ENCODE results near the gene LRRC27.

Gene LRRC27

DNA sequence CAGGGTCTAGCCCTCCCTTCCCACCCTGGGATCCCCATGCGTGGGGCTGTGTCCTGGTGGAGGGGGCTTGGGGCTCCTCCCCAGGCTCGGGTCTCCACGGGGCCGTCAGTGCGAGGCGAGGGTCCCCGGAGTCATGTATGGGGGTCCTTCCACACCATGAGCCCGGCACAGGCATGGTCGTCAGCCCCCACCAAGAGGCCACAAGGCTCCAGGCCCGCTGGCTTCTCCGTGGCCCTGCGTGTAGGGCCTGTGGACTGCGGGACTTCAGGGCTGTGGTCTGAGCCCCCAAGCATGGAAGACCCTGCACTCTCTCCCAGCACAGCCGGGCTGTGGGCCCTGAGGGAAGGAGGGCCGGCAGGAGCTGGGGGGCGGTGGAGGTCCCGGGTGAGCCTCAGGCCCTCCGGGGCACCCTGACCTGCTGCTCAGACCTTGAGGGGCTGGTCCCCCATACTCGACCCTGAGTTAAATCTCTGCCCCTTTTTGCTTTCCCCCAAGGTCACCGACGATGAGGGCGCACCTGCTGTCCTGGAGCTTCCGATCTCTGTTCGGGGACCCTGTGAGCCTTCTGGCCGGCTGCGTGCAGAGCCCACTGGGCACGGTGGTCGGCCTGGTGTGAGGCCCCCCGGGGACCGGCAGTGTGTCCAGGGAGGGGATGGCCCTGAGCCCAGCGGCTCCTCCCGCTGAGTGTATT, 84.7 kb downstream of the LRRC27 start:
- H3K9me3 ChIP-seq (ENCODE audit: insufficient read depth, low read length): no peaks in the 10 kb centered on the region
- no peaks in the 10 kb centered on the region for H3K79me2 ChIP-seq (ENCODE audit: insufficient read depth, low read length)
- H3K4me2 ChIP-seq (ENCODE audit: low read depth, low read length, poor library complexity, severe bottlenecking): no peak overlapping the region
- H3K27ac ChIP-seq (ENCODE audit: low read depth, low read length): no peak overlapping the region
- H3K4me3 ChIP-seq (ENCODE audit: insufficient read depth, low read length, poor library complexity, severe bottlenecking): no peak overlapping the region
- no peaks in the 10 kb centered on the region for H3K36me3 ChIP-seq (ENCODE audit: low read length)
- H4K20me1 ChIP-seq (ENCODE audit: low read depth, low read length): no peaks in the 10 kb centered on the region
- no peaks in the 10 kb centered on the region for H3F3A ChIP-seq (ENCODE audit: insufficient read depth)
- no peaks in the 10 kb centered on the region for H3K9me2 ChIP-seq (replicated peaks; ENCODE audit: insufficient read depth, low read length)
- TF ChIP-seq, protein P1, sequence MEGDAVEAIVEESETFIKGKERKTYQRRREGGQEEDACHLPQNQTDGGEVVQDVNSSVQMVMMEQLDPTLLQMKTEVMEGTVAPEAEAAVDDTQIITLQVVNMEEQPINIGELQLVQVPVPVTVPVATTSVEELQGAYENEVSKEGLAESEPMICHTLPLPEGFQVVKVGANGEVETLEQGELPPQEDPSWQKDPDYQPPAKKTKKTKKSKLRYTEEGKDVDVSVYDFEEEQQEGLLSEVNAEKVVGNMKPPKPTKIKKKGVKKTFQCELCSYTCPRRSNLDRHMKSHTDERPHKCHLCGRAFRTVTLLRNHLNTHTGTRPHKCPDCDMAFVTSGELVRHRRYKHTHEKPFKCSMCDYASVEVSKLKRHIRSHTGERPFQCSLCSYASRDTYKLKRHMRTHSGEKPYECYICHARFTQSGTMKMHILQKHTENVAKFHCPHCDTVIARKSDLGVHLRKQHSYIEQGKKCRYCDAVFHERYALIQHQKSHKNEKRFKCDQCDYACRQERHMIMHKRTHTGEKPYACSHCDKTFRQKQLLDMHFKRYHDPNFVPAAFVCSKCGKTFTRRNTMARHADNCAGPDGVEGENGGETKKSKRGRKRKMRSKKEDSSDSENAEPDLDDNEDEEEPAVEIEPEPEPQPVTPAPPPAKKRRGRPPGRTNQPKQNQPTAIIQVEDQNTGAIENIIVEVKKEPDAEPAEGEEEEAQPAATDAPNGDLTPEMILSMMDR (IDR thresholded peaks at IDR 0.05; ENCODE audit: insufficient read depth, low read length, poor library complexity, severe bottlenecking): no peak
- no peak for TF ChIP-seq EZH2phosphoT487 (conservative IDR thresholded peaks at IDR 0.05; ENCODE audit: low read length)
- no peak overlapping the region for H3K9ac ChIP-seq (ENCODE audit: low read length)
- no peak overlapping the region for H2AFZ ChIP-seq (ENCODE audit: low read depth, low read length, severe bottlenecking)
- H3K27me3 ChIP-seq (ENCODE audit: low read length): no peaks in the 10 kb centered on the region

- Histone ChIP-seq H3K9me3 (ENCODE audit: insufficient read depth, low read length) (no peaks in the 10 kb centered on the region), H3K27ac (ENCODE audit: low read depth, low read length) (no peak overlapping the region), H4K20me1 (ENCODE audit: low read depth, low read length) (no peaks in the 10 kb centered on the region), H3K4me2 (ENCODE audit: low read depth, low read length, poor library complexity, severe bottlenecking) (no peak overlapping the region), H3K9ac (ENCODE audit: low read length) (no peak overlapping the region), H3K79me2 (ENCODE audit: insufficient read depth, low read length) (no peaks in the 10 kb centered on the region), H2AFZ (ENCODE audit: low read depth, low read length, severe bottlenecking) (no peak overlapping the region), H3K9me2 (replicated peaks; ENCODE audit: insufficient read depth, low read length) (no peaks in the 10 kb centered on the region), H3K4me3 (ENCODE audit: insufficient read depth, low read length, poor library complexity, severe bottlenecking) (no peak overlapping the region), H3K36me3 (ENCODE audit: low read length) (no peaks in the 10 kb centered on the region), H3K27me3 (ENCODE audit: low read length) (no peaks in the 10 kb centered on the region), H3F3A (ENCODE audit: insufficient read depth) (no peaks in the 10 kb centered on the region)
- TF ChIP-seq EZH2phosphoT487 (conservative IDR thresholded peaks at IDR 0.05; ENCODE audit: low read length): no peak
- TF ChIP-seq, protein P1 (IDR thresholded peaks at IDR 0.05; ENCODE audit: insufficient read depth, low read length, poor library complexity, severe bottlenecking): no peak
Observed at GRCh38 chr10:132417257-132417910, 85.4 kb downstream of the LRRC27 start.

GRCh38 chr10:132417957-132418441, 86.0 kb downstream of the LRRC27 start:
- Histone ChIP-seq H3K27ac (ENCODE audit: low read depth, low read length) (no peak overlapping the region), H3K36me3 (ENCODE audit: low read length) (no peaks in the 10 kb centered on the region), H3K9me2 (replicated peaks; ENCODE audit: insufficient read depth, low read length) (no peaks in the 10 kb centered on the region), H3K27me3 (ENCODE audit: low read length) (no peaks in the 10 kb centered on the region), H2AFZ (ENCODE audit: low read depth, low read length, severe bottlenecking) (no peak overlapping the region), H3K4me3 (ENCODE audit: insufficient read depth, low read length, poor library complexity, severe bottlenecking) (no peak overlapping the region), H3K9ac (ENCODE audit: low read length) (no peak overlapping the region), H4K20me1 (ENCODE audit: low read depth, low read length) (no peaks in the 10 kb centered on the region), H3K79me2 (ENCODE audit: insufficient read depth, low read length) (no peaks in the 10 kb centered on the region), H3K4me2 (ENCODE audit: low read depth, low read length, poor library complexity, severe bottlenecking) (no peak overlapping the region), H3F3A (ENCODE audit: insufficient read depth) (no peaks in the 10 kb centered on the region), H3K9me3 (ENCODE audit: insufficient read depth, low read length) (no peaks in the 10 kb centered on the region)
- TF ChIP-seq, protein P1 (IDR thresholded peaks at IDR 0.05; ENCODE audit: insufficient read depth, low read length, poor library complexity, severe bottlenecking): no peak
- no peak for TF ChIP-seq EZH2phosphoT487 (conservative IDR thresholded peaks at IDR 0.05; ENCODE audit: low read length)

All from SU-DHL-6 (cell line).